ENCODE measurements around the gene CA10. TPM values are rescaled to one million over a fixed set of nuclear protein-coding genes. Genes with fewer than 3 reads are reported as not detected.

CA10 gene
- total RNA-seq, 1 experiment from 2014 or later, result not detected

- no peaks in the 10 kb centered on the region for H3K9me3 ChIP-seq (ENCODE audit: low read depth, low read length, poor library complexity, severe bottlenecking)
- intact Hi-C loops (cut with micrococcal nuclease; ENCODE audit: unreplicated experiment), result no loop called here
- POLR2A ChIA-PET (ENCODE audit: low non-redundant PET), result no interaction called here
- H3K27ac ChIP-seq (ENCODE audit: low read depth, low read length, poor library complexity, severe bottlenecking), result no peak overlapping the region
- H3K4me3 ChIP-seq (ENCODE audit: low read depth, low read length, poor library complexity, severe bottlenecking), result no peak overlapping the region
- no TSS peak for BruUV-seq (replicated peaks)
- DNase-seq (ENCODE audit: low spot score), result no peak
- TF ChIP-seq CTCF (conservative IDR thresholded peaks at IDR 0.05; ENCODE audit: low read depth, low read length) (no peak), EZH2 (IDR thresholded peaks at IDR 0.05; ENCODE audit: borderline replicate concordance, low read depth, low read length, poor library complexity, severe bottlenecking) (no peak)
- H3K27me3 ChIP-seq (replicated peaks; ENCODE audit: insufficient read depth, low read depth, low read length, poor library complexity), result no peaks in the 10 kb centered on the region
- no peaks in the 10 kb centered on the region for H3K4me1 ChIP-seq (ENCODE audit: insufficient read depth, low read length, poor library complexity, severe bottlenecking)
- H3K36me3 ChIP-seq (ENCODE audit: insufficient read depth, low read length, poor library complexity, severe bottlenecking), result no peaks in the 10 kb centered on the region
- CTCF ChIA-PET, result interaction anchor here (0.6 kb wide), 1 partner anchor 187 kb away, joined by 4 read pairs; no protein-coding TSS in a partner anchor
Observed at GRCh38 chr17:52048137-52048898, 110.2 kb downstream of the CA10 start.

DNA sequence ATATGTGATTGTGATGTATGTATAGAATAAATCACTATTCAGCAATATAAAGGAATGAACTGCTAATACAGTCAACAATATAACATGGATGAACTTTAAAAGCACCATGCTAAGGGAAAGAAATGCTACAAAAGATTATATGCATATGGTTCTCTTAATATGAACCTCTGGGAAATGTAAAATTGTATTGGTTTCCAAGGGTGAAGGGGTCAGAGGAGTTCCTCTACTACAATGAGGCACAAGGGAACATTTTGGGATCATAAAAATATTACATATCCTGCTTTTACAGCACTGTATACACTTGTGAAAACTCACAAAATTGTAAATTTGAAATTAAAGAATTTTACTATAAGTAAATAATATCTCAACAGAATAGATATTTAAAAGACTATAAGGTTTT lies 111.4 kb downstream of the CA10 start:
- intact Hi-C loops (cut with micrococcal nuclease; ENCODE audit: unreplicated experiment), result no loop called here
- Histone ChIP-seq H3K4me1 (ENCODE audit: insufficient read depth, low read length, poor library complexity, severe bottlenecking) (no peaks in the 10 kb centered on the region), H3K27ac (ENCODE audit: low read depth, low read length, poor library complexity, severe bottlenecking) (no peak overlapping the region), H3K4me3 (ENCODE audit: low read depth, low read length, poor library complexity, severe bottlenecking) (no peak overlapping the region), H3K36me3 (ENCODE audit: insufficient read depth, low read length, poor library complexity, severe bottlenecking) (no peaks in the 10 kb centered on the region), H3K9me3 (ENCODE audit: low read depth, low read length, poor library complexity, severe bottlenecking) (no peaks in the 10 kb centered on the region), H3K27me3 (replicated peaks; ENCODE audit: insufficient read depth, low read depth, low read length, poor library complexity) (no peaks in the 10 kb centered on the region)
- BruUV-seq (replicated peaks), result no TSS peak
- no peak for DNase-seq (ENCODE audit: low spot score)
- TF ChIP-seq EZH2 (IDR thresholded peaks at IDR 0.05; ENCODE audit: borderline replicate concordance, low read depth, low read length, poor library complexity, severe bottlenecking), result no peak
- TF ChIP-seq CTCF (conservative IDR thresholded peaks at IDR 0.05; ENCODE audit: low read depth, low read length), result no peak
- CTCF ChIA-PET, result no interaction called here
- POLR2A ChIA-PET (ENCODE audit: low non-redundant PET), result no interaction called here

GRCh38 chr17:52041123-52041617 lies 117.3 kb downstream of the CA10 start:
- intact Hi-C loops (cut with micrococcal nuclease; ENCODE audit: unreplicated experiment), result no loop called here
- POLR2A ChIA-PET (ENCODE audit: low non-redundant PET), result no interaction called here
- TF ChIP-seq EZH2 (IDR thresholded peaks at IDR 0.05; ENCODE audit: borderline replicate concordance, low read depth, low read length, poor library complexity, severe bottlenecking), result no peak
- TF ChIP-seq CTCF (conservative IDR thresholded peaks at IDR 0.05; ENCODE audit: low read depth, low read length), result no peak
- no peak overlapping the region for H3K27ac ChIP-seq (ENCODE audit: low read depth, low read length, poor library complexity, severe bottlenecking)
- CTCF ChIA-PET, result no interaction called here
- no peaks in the 10 kb centered on the region for H3K27me3 ChIP-seq (replicated peaks; ENCODE audit: insufficient read depth, low read depth, low read length, poor library complexity)
- no peaks in the 10 kb centered on the region for H3K36me3 ChIP-seq (ENCODE audit: insufficient read depth, low read length, poor library complexity, severe bottlenecking)
- H3K9me3 ChIP-seq (ENCODE audit: low read depth, low read length, poor library complexity, severe bottlenecking), result no peaks in the 10 kb centered on the region
- no peak for DNase-seq (ENCODE audit: low spot score)
- H3K4me3 ChIP-seq (ENCODE audit: low read depth, low read length, poor library complexity, severe bottlenecking), result no peak overlapping the region
- BruUV-seq (replicated peaks), result no TSS peak
- no peaks in the 10 kb centered on the region for H3K4me1 ChIP-seq (ENCODE audit: insufficient read depth, low read length, poor library complexity, severe bottlenecking)

All from A673 (cell line).